Fibroblast of upper back skin (primary cell): Measurements from ENCODE around the gene NR5A1.

Experiments
- DNase-seq: peaks from one replicate; pipeline ENCODE4 v3.0.0-alpha.2; 2013

Gene NR5A1

GRCh38 chr9:124513376-124513994, 6.3 kb upstream of the NR5A1 start:
- no peak for DNase-seq

GRCh38 chr9:124512806-124513204, 5.6 kb upstream of the NR5A1 start:
- no peak for DNase-seq

- DNase-seq, result no peak
Measured at GRCh38 chr9:124511891-124512805, 4.9 kb upstream of the NR5A1 start.

- no peak for DNase-seq
Measured at GRCh38 chr9:124511426-124511840, 4.2 kb upstream of the NR5A1 start.

GRCh38 chr9:124510650-124511425, 3.6 kb upstream of the NR5A1 start:
- no peak for DNase-seq

- DNase-seq, result no peak
Measured at GRCh38 chr9:124507880-124508423, 753 bp upstream of the NR5A1 start.

GRCh38 chr9:124506433-124506832, 766 bp downstream of the NR5A1 start:
- no peak for DNase-seq

GRCh38 chr9:124505901-124506346, 1.3 kb downstream of the NR5A1 start:
- DNase-seq, result no peak

- DNase-seq, result no peak
Measured at GRCh38 chr9:124505006-124505900, 1.9 kb downstream of the NR5A1 start.

- no peak for DNase-seq
Measured at GRCh38 chr9:124504530-124505005, 2.6 kb downstream of the NR5A1 start.

- no peak for DNase-seq
Measured at GRCh38 chr9:124503713-124504529, 3.3 kb downstream of the NR5A1 start.

- DNase-seq, result no peak
Measured at GRCh38 chr9:124502711-124503702, 4.2 kb downstream of the NR5A1 start.

GRCh38 chr9:124501771-124502320, 5.4 kb downstream of the NR5A1 start:
- no peak for DNase-seq

GRCh38 chr9:124500796-124501611, 6.2 kb downstream of the NR5A1 start:
- DNase-seq, result peak; percentile 3

- no peak for DNase-seq
Measured at GRCh38 chr9:124500028-124500795, 7.0 kb downstream of the NR5A1 start.

- no peak for DNase-seq
Measured at GRCh38 chr9:124499216-124499615, 8.0 kb downstream of the NR5A1 start.

GRCh38 chr9:124498499-124499146, 8.6 kb downstream of the NR5A1 start:
- no peak for DNase-seq
